Measurements from ENCODE around the gene BCR.
A peak's percentile ranks its signal among the peaks of the same experiment; 100 is the strongest.

Gene BCR

DNA sequence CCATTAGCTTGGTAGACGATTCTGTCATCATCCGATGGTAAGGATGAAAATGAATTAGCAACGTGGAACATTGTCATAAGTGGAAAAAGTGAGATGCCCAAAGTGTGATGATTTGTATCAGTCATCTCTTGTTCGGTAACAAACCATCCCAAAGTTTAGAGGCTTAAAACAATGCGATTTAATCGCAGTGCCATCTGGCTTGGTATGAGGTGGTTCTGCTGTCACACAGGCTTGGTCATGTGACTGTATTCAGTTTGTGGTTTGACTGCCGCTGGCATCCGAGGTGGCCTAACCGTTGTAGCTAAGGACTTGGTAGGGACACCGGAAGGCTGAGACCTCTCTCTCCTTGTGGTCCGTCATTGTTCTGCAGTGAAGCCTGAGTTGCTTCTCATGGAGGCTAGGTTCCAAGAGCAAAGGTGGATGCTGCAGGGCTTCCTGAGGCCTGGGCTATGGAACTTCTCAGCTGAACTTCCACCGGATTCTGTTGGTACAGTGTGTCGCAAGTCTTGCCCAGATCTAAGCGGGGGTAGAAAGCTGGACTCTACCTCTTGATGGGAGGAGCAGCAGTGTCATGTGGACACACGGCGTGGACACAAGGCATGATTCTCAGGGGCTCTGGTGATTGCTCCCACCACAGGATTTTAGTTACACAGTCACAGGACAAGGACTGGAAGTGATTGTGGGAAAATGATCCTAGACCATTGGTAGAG is 36.3 kb downstream of the BCR start:
- DNase-seq (ENCODE audit: low read depth, low spot score) = no peak

DNA sequence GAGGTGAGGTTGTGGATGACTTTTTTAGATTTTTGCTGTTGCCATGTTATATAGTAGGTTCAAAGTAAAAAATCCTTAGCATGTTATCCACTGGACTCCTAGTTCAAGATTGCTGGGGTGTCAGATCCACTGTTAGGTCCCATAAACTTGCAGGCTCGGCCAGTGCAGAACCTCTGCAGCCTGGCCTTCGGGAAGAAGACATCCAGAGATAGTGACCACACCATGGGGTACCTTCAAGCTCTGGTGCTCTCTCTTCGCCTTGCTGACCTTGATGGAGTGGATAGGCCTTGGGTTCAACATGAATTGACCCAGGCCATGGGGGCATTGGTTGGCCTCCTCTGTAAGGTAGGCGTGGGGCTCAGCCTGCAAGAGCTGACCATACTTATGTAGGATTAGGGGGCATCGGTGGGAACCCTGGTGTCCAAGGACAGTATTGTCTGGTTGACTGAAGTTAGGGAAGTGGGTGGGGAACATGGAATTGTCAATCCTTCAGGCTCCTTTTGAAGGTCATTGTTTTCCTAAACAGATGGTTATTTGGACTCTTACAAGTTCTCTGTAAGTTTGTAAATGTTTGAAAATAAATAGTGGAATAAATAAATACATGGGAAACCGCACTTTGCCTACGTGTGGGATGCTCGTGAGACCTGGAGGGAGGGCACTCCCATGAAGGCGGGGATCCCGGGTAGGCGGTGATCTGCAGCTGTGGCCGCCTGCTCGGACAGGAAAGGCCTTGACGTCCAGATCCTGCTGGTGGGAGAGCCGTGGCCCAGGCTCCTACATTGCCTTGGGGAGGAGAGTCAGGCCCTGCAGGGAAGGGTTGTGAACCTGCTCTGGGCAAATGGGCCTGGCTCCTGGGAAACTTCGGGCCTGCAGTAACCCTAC is 37.1 kb downstream of the BCR start:
- peak; percentile 61 for DNase-seq (ENCODE audit: low read depth, low spot score)

DNA sequence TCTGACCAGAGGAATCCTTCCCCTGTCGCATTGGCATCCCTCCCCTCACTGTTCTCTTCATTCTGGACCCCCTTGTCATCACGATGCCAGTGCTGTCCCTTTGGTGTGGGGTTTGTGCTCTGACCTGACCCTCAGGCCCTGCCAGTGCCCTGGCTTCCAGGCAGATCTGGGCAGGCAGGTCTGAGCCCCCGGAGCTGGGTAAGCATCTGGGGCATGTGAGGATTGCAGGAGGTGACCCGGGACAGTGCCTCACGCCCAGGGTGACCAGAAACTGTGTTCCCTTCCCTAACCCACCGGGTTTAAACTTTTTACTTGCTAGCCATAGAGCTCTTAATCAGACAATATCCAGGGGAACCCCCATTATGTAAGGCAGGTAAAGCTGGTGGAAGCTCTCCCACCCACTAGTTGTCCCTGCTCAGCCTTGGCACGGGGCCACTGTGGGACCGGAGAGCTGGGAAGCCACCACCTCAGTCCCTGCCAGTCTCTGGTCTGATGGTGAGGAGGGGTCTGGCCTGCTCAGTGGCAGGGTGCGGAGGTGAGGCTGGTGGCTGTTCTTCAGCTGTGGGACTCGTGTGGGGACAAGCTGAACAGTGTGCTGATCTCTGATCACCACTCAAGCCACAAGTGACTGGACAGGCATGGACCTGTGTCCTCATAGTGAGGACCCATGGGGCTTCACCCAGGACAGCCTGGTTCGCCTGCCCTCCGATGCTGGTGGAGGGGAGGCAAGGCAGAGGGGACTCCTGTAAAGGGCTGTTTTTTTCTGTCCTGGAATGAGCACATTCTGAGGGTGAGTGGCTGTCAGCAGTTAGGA is 38.0 kb downstream of the BCR start:
- DNase-seq (ENCODE audit: low read depth, low spot score) = no peak

DNA sequence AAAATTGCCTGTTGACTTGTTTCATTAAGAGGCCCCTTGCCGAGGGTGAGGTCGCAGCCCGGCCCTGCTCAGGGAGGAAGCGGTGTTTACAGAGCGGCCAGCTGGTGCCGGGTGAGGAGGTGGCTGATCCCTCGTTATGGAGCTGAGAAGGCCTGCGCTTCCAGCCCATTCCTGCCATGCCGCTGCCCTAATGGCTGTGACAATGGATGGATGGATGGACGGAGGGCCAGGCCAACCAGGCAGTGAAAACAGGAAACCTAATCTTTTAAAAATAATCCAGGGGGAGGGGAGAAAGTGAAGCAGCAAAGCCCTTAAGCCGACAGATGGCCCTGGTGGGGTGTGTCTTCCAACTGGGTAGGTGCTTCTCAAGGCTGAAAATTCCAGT is 38.5 kb downstream of the BCR start:
- peak; percentile 77 for DNase-seq (ENCODE audit: low read depth, low spot score)

GRCh38 chr22:23219317-23219716 is 39.0 kb downstream of the BCR start:
- no peak for DNase-seq (ENCODE audit: low read depth, low spot score)

GRCh38 chr22:23219822-23220484 is 39.6 kb downstream of the BCR start:
- DNase-seq (ENCODE audit: low read depth, low spot score) = no peak

DNA sequence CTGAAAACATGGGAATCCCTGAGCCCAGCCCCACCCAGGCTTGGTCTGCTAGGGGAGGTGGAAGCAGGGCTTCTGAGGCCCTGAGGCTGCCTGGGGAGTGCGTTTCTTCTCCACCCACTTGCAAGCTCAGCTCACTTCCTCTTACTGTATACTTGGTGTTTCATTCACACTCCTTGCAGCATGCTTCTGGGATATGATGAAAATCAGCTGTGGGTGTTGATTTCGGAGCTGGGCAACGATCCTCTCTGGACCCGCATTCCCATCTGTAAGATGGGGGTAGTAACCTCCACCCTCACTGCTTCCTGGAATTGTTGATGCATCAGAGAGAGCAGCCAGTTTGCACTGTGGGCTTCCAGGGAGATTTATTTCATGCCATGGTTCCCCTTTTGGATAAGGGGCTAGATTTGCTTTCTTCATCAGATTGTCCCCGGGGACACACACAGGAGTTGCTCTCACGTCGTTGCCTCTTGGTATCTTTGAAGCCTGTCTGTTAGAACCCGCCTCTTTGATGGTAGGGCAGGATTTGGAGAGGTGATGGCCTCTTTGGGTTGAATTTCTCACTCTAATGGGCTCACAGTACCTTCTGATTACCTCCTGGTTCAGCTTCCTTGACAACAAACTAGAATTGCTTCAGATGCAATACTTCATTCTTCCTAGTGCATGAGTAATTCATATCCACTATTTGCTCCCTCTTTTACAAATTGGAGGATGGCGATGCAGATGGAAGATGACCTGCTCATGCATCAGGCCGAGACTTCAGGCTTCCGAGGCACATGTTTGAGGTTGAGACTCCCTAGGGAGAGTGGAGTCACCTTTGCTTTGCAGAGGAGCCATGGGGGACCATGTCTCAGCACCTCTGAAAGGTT is 40.4 kb downstream of the BCR start:
- DNase-seq (ENCODE audit: low read depth, low spot score) = no peak

DNA sequence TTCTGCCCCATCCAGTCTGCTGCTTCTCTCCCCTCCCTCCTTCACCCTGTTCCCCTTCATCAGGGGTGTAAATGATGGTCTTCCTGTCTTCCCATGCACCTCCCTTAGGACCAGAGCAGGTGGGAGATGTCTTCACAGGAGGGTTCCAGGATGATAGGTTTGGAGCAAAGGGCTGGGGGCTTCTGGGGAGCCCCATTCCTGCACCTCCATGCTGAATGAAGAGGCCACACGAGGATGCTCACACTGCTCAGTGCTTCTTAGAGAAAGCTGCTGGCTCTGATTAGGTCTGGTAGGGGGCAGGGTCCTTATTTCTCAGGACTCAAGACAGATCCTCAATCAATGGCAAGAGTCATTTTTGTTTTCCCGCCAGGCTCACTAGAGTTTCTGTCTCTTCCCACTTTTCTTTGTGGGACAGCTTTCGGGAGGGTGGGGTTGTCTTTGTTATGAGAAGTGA is 41.1 kb downstream of the BCR start:
- DNase-seq (ENCODE audit: low read depth, low spot score) = no peak

- DNase-seq (ENCODE audit: low read depth, low spot score) = no peak
Measured at GRCh38 chr22:23222033-23222792, 41.9 kb downstream of the BCR start.

DNA sequence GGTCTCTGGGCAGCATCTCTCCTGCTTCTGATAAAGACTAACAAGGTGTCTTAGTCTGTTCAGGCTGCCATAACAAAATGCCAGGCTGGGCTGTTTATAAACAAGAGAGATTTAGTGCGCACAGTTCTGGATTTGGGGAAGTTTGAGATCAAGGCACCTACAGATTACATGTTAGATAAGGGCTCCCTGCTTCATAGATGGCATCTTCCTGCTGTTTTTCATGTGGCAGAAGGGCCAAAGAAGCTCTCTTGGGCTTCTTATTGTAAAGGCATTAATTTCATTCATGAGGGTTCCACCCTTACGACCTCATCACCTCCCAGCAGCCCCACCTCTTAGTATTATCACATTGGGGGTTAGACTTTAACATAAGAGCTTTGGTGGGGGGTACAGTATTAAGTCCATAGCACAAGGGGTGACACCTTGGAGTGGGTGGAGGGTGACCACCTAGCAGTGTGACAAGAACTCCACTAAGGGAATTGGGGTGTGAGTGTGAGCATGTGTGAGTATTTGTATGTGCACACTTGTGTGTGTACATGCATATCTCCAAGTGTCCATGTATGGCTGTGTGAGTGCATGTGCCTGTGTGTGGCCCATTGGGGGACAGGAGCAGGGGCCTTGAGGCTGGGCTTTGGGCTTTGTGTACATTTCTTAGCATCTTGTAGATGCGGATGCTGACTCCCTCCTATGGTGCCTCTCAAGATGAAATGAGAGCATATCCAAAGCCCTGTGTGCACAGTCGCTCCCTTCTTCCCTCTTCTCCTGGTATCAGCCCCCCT is 42.7 kb downstream of the BCR start:
- DNase-seq (ENCODE audit: low read depth, low spot score) = no peak

DNA sequence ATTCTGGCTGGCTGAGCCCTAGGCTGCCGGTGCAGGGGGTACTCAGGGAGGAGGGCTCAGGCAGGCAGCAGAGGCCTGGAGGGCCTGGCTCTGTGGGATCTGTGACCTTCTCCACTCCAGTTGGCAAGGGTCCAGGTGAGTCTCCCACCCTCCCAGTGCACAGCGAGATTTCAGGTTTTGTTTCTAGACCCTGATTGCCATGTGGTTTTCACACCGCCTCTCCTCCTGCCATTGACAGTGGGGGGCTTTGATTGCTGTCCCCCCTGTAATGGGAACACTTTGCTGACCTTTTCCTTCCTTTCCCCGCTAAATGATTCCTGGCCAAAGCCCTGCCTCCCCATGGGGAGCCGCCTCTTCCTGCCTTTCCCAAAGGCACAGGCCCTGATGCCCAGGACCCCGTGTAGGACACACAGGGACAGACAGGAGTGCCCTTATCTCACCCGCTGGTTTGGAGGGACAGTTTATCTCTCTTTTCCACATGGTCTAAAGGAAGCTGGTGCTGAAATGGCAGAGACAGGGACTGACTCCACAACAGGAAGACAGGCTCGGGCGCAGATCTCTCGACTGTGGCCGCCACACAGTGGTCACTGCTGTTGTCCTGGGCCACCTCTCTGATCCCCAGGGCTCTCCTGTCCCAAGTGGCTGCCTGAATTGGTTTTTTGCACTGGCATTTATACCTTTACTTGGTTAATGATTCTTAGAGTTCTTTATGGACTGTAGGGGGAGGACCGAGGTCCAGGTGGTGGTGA is 43.4 kb downstream of the BCR start:
- DNase-seq (ENCODE audit: low read depth, low spot score) = no peak

DNA sequence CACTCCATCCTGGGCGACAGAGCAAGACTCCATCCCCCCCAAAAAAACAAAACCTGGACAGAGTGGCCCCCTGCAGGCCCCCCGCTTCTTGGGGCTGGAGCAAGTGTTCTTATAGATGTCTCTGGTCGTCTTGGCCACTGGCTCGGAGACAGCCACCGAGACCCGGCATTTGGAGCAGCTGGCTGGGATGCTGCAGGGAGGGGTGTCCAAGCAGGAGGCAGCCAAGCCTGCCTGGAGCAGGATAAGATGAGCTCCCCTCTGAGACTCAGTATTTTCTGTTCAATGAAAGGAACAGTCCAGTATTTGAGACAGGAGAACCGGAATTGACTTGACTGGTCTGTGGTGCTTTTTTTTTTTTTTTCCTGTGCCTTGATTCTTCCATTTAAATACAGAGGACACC is 44.5 kb downstream of the BCR start:
- DNase-seq (ENCODE audit: low read depth, low spot score) = no peak

- DNase-seq (ENCODE audit: low read depth, low spot score) = no peak
Measured at GRCh38 chr22:23225337-23225723, 45.0 kb downstream of the BCR start.

DNA sequence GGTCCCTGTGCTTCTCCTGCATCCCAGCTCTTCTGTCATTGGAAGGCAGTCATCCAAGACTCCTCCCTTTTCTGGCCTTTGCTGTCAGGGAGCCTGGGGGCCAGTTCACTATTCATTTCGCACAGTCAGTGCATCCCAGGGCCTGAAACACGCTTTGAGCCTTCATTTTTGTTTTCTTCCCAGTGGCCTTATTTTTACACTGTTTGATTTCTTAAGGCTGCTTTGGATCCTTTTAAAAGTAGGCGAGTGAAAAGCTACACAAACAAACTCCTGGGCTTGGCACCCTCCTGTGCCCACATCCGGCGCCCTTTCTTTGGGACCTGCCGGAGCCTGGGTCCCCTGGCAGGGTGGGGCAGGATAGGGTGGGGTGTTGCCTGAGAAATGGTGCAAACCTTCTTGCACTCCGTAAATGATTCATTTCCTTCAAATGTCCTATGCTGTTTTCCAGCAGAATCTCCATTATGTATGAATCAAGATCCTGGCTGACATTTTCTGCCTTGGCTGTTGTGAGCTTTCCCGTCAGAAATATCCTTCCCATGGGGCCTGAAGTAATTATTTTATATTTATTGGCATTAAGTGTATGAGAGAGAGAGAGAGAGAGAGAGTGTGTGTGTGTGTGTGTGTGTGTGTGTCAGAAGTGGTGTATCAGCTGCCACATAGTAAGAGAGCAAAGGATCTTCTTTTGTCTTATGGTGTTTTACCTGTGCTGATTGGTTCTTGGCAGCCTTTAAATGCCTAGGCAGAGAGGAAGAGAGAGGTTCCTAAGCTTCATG is 45.6 kb downstream of the BCR start:
- no peak for DNase-seq (ENCODE audit: low read depth, low spot score)

DNA sequence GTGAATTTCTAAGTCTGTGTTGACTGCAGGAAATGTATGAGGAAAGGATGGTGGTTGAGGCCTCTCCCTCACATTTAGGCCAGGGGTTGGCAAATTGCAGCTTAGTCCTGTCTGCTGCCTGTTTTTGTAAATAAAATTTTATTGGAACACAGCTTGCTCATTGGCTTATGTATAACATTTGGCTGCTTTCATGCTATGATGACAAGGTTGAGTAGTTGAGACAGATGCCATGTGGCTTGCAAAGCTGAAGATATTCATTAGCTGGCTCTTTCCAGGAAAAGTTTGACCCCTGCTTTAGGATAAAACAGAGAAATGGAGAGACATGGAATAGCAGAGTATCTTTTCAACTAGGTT is 46.2 kb downstream of the BCR start:
- DNase-seq (ENCODE audit: low read depth, low spot score) = no peak

DNA sequence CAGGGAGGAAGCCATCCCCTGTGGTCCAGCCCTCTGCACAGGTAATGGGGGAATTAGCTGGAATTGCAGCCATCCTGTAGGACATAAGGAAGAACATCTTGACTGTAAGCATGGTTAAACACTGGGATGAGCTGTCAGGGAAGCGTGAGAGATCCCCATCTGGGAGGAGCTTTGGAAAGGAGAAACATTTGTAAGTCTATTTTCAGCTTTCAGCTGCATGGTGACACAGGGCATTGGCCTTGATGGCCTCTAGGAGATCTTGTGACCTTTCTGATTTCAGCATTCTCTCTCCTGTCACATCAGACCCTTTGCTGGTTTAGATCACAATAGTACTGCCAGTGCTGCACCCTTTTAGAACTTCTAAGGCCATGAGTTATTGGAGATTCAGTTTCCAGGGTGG is 47.1 kb downstream of the BCR start:
- no peak for DNase-seq (ENCODE audit: low read depth, low spot score)

DNA sequence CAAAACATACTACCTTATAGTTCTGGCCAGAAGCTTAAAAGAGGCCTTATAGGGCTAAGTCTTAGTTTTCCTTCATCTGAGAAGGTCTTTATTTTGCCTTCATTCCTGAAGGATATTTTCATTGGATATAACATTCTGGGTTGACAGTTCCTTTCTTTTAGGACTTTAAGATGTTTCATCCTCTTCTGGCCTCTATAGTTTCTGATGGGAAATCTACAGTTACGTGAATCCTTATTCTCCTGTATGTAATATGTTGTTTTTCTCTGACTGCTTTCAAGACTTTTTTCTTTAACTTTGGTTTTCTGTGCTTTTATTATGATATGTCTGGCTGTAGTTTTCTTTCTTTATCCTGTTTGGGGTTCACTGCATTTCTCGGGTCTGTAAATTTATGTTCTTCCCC is 48.2 kb downstream of the BCR start:
- no peak for DNase-seq (ENCODE audit: low read depth, low spot score)

DNA sequence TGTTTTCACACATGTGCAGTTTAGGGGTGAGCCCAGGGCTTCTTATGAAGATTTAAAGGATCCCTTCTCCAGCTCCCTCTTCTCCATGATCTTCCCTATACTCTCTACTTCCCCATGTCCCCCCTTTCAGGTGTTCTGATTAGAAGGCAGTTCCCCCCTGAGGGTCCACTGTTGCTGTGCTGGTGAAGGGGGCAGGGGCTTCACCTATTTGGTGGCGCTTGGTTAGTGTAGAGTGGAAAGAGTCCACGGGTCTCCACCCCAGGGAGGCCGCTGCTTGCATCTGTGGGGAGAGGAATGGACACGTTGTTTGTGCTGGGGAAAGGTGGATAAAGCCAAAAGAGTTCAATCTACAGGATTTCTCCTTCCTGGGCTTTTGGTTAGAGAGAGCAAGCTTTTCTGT is 49.3 kb downstream of the BCR start:
- no peak for DNase-seq (ENCODE audit: low read depth, low spot score)
